HepG2 (cell line): Measurements from ENCODE around the gene GRIP1. TPM values are rescaled to one million over a fixed set of nuclear protein-coding genes. Genes with fewer than 3 reads are reported as not detected.

Experiments
- ATAC-seq: fragments of 200-7000 bp; cut with Tn5 transposase; 3 replicates; pipeline ENCODE4 v1.9.1; 2020; ENCODE audit warnings: mild to moderate bottlenecking, moderate library complexity
- BruUV-seq: library from RNA; stranded (reverse); fragments of 400-500 nt; replicated peaks from 2 replicates; lab custom pipeline; 2021; lab: Mats Ljungman, UMichigan
- CTCF ChIA-PET: fragments of 300-600 bp; formaldehyde crosslinking; extraction: SDS; loops from one replicate; lab custom pipeline; 2021; ENCODE audit warnings: low total read pairs, inconsistent platforms, low intra/inter-chr PET ratio; lab: Yijun Ruan, JAX
- POLR2A ChIA-PET: fragments of 350-600 bp; sonication (Branson Sonifier 250); formaldehyde crosslinking; loops from one replicate; lab custom pipeline; 2020; ENCODE audit warnings: antibody characterized with exemption, inconsistent platforms; lab: Yijun Ruan, JAX
- DNase-seq: peaks from one replicate; pipeline ENCODE4 v3.0.0-alpha.2; 2015; ENCODE audit warnings: low spot score
- FAIRE-seq: peaks from 3 replicates; lab custom pipeline; 2011; peaks lifted over from hg19 to GRCh38; lab: Jason Lieb, UNC
- H2AFZ ChIP-seq: one replicate; pipeline ENCODE4 v1.6.1; 2011; ENCODE audit warnings: low read length, inconsistent platforms
- H3K27ac ChIP-seq: fragments of 300-600 bp; 3 replicates; pipeline ENCODE4 v1.8.0; 2011; ENCODE audit warnings: mixed run types, mild to moderate bottlenecking, mixed read lengths, low read length, inconsistent platforms; ENCODE audit not compliant: insufficient read depth; ENCODE audit errors: extremely low read length
- H3K27me3 ChIP-seq, 2 experiments: fragments of 200-600 bp in 1 of 2; 2 replicates in 1 of 2; 3 replicates in 1 of 2; pipeline versions ENCODE4 v1.6.0 to v1.8.0; 2011; ENCODE audit warnings: low read length in 2 of 2, mild to moderate bottlenecking in 2 of 2, moderate library complexity in 2 of 2, inconsistent platforms in 1 of 2; ENCODE audit not compliant: insufficient read depth in 2 of 2, control insufficient read depth in 1 of 2
- H3K36me3 ChIP-seq, 2 experiments: fragments of 200-600 bp in 1 of 2; replicated peaks in 1 of 2; 2 replicates in 1 of 2; 3 replicates in 1 of 2; pipeline versions ENCODE4 v1.5.1 to v1.8.0; 2011; ENCODE audit warnings: low read length in 2 of 2, inconsistent platforms in 1 of 2; ENCODE audit not compliant: insufficient read depth in 2 of 2, control insufficient read depth in 1 of 2
- H3K4me1 ChIP-seq: 2 replicates; pipeline ENCODE4 v1.5.1; 2012; ENCODE audit warnings: low read length, inconsistent platforms; ENCODE audit not compliant: insufficient read depth
- H3K4me2 ChIP-seq: 2 replicates; pipeline ENCODE4 v1.6.0; 2011; ENCODE audit warnings: low read depth, low read length, inconsistent platforms
- H3K4me3 ChIP-seq, 3 experiments: fragments of 200-600 bp in 1 of 3; sonication (generic), shearing (Covaris generic) in 1 of 3; replicated peaks in 1 of 3; 2 replicates each; pipeline ENCODE4 v1.5.1; 2011 to 2016; ENCODE audit warnings: low read length in 3 of 3, inconsistent platforms in 2 of 3, low read depth in 2 of 3, mild to moderate bottlenecking in 2 of 3, control low read depth in 1 of 3, mixed read lengths in 1 of 3; ENCODE audit not compliant: insufficient read depth in 1 of 3
- H3K79me2 ChIP-seq: one replicate; pipeline ENCODE4 v1.6.1; 2011; ENCODE audit warnings: low read length, inconsistent platforms; ENCODE audit not compliant: insufficient read depth
- H3K9ac ChIP-seq: 2 replicates; pipeline ENCODE4 v1.6.0; 2011; ENCODE audit warnings: mild to moderate bottlenecking, low read depth, low read length, inconsistent platforms; ENCODE audit not compliant: insufficient read depth
- H3K9me3 ChIP-seq: 2 replicates; pipeline ENCODE4 v1.5.1; 2012; ENCODE audit warnings: mild to moderate bottlenecking, low read length
- H4K20me1 ChIP-seq: 2 replicates; pipeline ENCODE4 v1.6.0; 2011; ENCODE audit warnings: inconsistent platforms, mild to moderate bottlenecking, low read length, moderate library complexity; ENCODE audit not compliant: insufficient read depth
- CAMTA2 ChIP-seq: sonication (generic); formaldehyde crosslinking; IDR thresholded peaks from 2 replicates; pipeline ENCODE4 v1.4.0; 2020; ENCODE audit warnings: mild to moderate bottlenecking, missing genetic modification reagents, borderline replicate concordance
- HDAC1 ChIP-seq: sonication (generic); formaldehyde crosslinking; IDR thresholded peaks from 2 replicates; pipeline ENCODE4 v1.5.1; 2020; ENCODE audit warnings: mild to moderate bottlenecking, missing genetic modification reagents
- MTF1 ChIP-seq: sonication (generic); formaldehyde crosslinking; IDR thresholded peaks from 2 replicates; pipeline ENCODE4 v1.5.0; 2020; ENCODE audit warnings: missing genetic modification reagents
- ZNF136 ChIP-seq: sonication (generic); formaldehyde crosslinking; IDR thresholded peaks from 2 replicates; pipeline ENCODE4 v1.8.1; 2022; ENCODE audit warnings: low read depth, mild to moderate bottlenecking, moderate library complexity, missing genetic modification reagents
- ZNF672 ChIP-seq: sonication (generic); formaldehyde crosslinking; IDR thresholded peaks from 2 replicates; pipeline ENCODE4 v1.8.1; 2022; ENCODE audit warnings: missing genetic modification reagents
- ZNF776 ChIP-seq: sonication (generic); formaldehyde crosslinking; IDR thresholded peaks from 2 replicates; pipeline ENCODE4 v1.4.0; 2020; ENCODE audit warnings: mild to moderate bottlenecking, missing genetic modification reagents
- WGBS: methylation state at CpG from one replicate; pipeline ENCODE4 v1.1.6; 2017; ENCODE audit warnings: low lambda C conversion rate; 5-methylcytosine and 5-hydroxymethylcytosine counted together
- in situ Hi-C: cut with HindIII; loops from 2 replicates; pipeline ENCODE4 v1.10.0; 2017; ENCODE audit warnings: low pct_unique_long_range_greater_than_20kb; ENCODE audit not compliant: extremely low pct_ligation_motif_present
- intact Hi-C: fragments of 100-400 bp; cut with micrococcal nuclease; formaldehyde crosslinking; loops from one replicate; pipeline ENCODE4 v1.10.0; 2022; ENCODE audit not compliant: unreplicated experiment
- polyA plus RNA-seq, 8 experiments: library from polyadenylated mRNA; depleted of rRNA in 3 of 8; stranded (reverse) in 7 of 8; unstranded in 1 of 8; fragments of >200 nt; fragmentation: Illumina TruSeq in 4 of 8; extraction: Trizol in 4 of 8; gene quantifications; 2 replicates each; pipeline versions ENCODE4 v1.2.1 to v1.2.3, GENCODE V29; 2011 to 2016; ENCODE audit warnings: low read depth in 4 of 8, missing spikeins in 1 of 8, mixed read lengths in 1 of 8; ENCODE audit not compliant: insufficient read depth in 1 of 8
- total RNA-seq, 5 experiments: library from RNA; depleted of rRNA; stranded (reverse); fragments of >200 nt; fragmentation: Illumina TruSeq; extraction: Trizol; gene quantifications; 2 replicates each; pipeline ENCODE4 v1.2.3, GENCODE V29; 2016; ENCODE audit warnings: low read depth in 1 of 5
- TF ChIP-seq, protein P1 (sequence below): sonication (generic); formaldehyde crosslinking; IDR thresholded peaks from 2 replicates; pipeline ENCODE4 v1.9.0; 2021; ENCODE audit warnings: mild to moderate bottlenecking, missing genetic modification reagents

The GRIP1 gene
- total and polyA plus RNA-seq, 2 of the 13 experiments (the other 11 are each of a cell fraction or from before 2014, with no cell fraction given): not detected

DNA sequence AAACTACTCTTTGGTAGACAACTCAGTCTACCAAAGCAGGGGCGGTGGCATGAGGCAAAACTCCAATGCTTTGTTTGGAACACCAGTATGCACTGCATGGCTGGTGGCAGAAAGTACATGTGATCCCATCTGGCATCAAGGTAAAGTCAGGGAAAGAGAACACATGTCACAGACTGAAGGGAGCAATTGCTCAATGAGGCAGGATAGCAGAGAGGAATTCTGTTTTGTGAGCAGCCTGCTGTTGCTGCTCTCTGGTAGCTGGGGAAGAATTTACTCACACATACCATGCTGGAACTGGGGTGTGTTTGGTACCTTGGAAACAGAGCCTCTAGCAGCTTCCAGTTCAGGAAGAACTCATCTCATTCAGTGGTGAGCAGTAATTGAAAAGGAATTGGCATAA lies 291.8 kb downstream of the GRIP1 start:
- H3K4me3 ChIP-seq: no peak overlapping the region
- H3K9ac ChIP-seq: no peak overlapping the region
- intact Hi-C loops: no loop called here
- no peak for ATAC-seq
- H3K4me2 ChIP-seq: no peak overlapping the region
- no peaks in the 10 kb centered on the region for H3K4me1 ChIP-seq
- BruUV-seq: no TSS peak
- H3K27ac ChIP-seq: no peak overlapping the region
- H4K20me1 ChIP-seq: no peaks in the 10 kb centered on the region
- ChIA-PET POLR2A (no interaction called here), CTCF (no interaction called here)
- H3K36me3 ChIP-seq: no peaks in the 10 kb centered on the region
- H3K79me2 ChIP-seq: no peaks in the 10 kb centered on the region
- H2AFZ ChIP-seq: no peak overlapping the region
- no peak for DNase-seq
- H3K9me3 ChIP-seq: no peaks in the 10 kb centered on the region
- 0% methylated on average over 1 of the region's 1 CpG for WGBS
- no peaks in the 10 kb centered on the region for H3K27me3 ChIP-seq
- in situ Hi-C loops: no loop called here
- TF ChIP-seq ZNF776 (CRISPR knock-in tag): no peak
- no peak for TF ChIP-seq ZNF672 (CRISPR knock-in tag)
- TF ChIP-seq CAMTA2 (CRISPR knock-in tag): no peak
- TF ChIP-seq, protein P1, sequence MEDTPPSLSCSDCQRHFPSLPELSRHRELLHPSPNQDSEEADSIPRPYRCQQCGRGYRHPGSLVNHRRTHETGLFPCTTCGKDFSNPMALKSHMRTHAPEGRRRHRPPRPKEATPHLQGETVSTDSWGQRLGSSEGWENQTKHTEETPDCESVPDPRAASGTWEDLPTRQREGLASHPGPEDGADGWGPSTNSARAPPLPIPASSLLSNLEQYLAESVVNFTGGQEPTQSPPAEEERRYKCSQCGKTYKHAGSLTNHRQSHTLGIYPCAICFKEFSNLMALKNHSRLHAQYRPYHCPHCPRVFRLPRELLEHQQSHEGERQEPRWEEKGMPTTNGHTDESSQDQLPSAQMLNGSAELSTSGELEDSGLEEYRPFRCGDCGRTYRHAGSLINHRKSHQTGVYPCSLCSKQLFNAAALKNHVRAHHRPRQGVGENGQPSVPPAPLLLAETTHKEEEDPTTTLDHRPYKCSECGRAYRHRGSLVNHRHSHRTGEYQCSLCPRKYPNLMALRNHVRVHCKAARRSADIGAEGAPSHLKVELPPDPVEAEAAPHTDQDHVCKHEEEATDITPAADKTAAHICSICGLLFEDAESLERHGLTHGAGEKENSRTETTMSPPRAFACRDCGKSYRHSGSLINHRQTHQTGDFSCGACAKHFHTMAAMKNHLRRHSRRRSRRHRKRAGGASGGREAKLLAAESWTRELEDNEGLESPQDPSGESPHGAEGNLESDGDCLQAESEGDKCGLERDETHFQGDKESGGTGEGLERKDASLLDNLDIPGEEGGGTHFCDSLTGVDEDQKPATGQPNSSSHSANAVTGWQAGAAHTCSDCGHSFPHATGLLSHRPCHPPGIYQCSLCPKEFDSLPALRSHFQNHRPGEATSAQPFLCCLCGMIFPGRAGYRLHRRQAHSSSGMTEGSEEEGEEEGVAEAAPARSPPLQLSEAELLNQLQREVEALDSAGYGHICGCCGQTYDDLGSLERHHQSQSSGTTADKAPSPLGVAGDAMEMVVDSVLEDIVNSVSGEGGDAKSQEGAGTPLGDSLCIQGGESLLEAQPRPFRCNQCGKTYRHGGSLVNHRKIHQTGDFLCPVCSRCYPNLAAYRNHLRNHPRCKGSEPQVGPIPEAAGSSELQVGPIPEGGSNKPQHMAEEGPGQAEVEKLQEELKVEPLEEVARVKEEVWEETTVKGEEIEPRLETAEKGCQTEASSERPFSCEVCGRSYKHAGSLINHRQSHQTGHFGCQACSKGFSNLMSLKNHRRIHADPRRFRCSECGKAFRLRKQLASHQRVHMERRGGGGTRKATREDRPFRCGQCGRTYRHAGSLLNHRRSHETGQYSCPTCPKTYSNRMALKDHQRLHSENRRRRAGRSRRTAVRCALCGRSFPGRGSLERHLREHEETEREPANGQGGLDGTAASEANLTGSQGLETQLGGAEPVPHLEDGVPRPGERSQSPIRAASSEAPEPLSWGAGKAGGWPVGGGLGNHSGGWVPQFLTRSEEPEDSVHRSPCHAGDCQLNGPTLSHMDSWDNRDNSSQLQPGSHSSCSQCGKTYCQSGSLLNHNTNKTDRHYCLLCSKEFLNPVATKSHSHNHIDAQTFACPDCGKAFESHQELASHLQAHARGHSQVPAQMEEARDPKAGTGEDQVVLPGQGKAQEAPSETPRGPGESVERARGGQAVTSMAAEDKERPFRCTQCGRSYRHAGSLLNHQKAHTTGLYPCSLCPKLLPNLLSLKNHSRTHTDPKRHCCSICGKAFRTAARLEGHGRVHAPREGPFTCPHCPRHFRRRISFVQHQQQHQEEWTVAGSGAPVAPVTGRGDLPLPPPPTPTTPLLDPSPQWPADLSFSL (CRISPR knock-in tag): no peak
- TF ChIP-seq HDAC1 (CRISPR knock-in tag): no peak
- TF ChIP-seq MTF1: no peak
- no peak for TF ChIP-seq ZNF136 (CRISPR knock-in tag)
- TF ChIP-seq, all 625 proteins: peak for 0
- no peak for FAIRE-seq
